Measurements from ENCODE around the gene CLASP1.
A peak's percentile ranks its signal among the peaks of the same experiment; 100 is the strongest.
"Not testable (repeated sequence)": the region's sequence is repeated elsewhere in the genome, so short reads cannot be mapped to it uniquely, and the experiment has no call there.

Gene CLASP1

DNA sequence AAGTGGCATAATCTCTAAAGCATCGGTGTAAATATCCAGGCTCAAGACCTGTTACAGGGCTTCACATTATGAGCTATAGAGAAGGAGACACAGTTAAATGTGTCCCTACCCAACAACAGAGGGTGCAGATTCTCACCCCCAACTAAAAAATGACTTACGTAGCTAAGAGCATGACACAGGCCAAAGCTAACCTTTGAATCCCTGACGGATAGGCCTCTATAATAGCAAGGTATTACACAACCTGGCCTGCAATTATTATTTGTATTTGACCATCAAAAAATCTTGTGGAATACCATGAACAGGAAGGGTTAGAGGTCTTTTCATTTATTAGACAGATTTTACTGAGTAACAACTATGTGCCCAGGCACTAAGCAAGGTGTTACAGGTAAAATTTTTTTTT lies 73.5 kb downstream of the CLASP1 start:
- no peak for DNase-seq

DNA sequence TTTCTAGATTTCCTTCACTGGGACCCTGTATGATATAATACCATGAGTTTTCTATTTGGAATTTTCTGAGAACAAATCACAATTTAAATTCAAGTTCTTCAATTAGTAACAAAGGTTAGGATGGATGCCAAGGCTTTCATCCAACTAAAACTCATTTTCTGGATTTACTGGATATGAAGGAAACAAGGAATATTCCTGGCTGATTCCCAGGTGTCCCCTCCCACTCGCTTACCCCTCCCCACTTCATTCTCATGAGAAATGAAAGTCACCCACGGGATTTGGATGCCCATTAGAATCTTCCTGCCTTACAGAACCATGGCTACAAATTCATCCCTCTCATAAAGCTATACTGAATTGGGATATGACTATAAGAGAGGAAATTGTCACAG lies 78.6 kb downstream of the CLASP1 start:
- DNase-seq, result no peak

DNA sequence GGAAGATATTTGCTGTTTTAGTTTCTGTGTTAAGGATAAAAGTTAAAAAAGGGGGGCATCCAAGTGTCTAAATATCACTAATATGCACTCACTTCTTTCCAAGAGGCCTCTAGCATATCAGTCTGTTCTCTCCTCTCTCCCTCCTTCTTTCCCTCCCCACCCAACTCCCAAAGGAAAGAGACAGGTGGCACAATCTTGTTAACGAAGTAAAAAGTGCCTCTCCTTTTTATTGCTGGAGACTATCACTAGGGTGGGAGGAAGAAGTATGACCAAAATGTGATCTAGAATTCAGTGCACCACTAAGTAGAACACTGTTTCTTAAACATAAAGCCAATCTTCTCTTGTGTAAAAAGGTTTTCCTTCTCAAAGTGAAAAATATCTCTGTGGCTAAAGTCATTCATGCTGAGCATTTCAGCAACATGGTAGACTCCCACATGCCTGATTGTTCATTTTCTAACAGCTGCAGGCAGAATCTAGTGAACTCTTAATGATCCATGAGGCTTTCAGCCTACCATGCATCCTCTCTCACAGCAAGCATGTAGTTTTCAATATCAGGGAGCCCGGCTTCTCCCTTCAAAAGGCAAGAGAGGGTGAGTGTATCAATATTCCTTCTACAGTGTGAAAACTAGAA lies 79.1 kb downstream of the CLASP1 start:
- no peak for DNase-seq

DNA sequence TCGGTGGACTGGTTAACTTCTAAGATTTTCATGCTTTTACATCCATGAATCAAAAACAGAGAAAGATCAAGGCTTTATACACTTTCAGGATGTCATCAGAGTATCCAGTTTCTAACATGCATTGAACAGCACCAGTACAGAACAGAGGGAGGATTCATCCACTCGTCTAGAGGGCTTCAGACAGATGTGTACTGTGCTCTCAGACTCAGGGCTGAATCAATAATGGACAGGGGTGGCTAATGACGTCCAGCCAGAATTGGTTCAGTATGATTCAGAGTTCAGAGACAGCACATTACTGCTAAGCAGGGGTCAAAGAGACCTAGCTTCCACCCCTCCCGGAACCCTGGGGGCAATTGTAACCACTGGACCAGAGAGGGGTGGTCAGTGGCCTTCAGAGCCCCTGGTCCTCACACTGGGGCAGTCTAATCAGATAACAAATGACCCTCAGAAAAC lies 81.3 kb downstream of the CLASP1 start:
- DNase-seq, result peak; percentile 25

DNA sequence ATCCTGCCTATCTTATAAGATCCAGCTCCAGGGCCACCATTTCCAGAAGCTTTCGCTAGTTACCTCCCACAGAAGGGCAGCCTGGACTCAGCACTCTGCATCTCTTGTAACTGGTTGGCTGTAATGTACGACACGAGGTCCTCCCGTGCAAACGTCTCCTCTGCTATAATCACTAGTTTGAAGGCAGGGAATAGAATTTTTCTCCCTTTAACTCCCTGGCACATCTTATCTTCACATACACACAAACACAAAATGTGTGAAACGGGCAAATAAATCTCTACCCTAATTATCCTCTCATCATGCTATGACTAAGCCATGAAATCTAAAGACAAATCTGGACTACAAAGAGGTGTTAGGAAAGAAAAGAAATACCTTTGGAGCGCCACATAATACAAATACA lies 81.8 kb downstream of the CLASP1 start:
- no peak for DNase-seq

DNA sequence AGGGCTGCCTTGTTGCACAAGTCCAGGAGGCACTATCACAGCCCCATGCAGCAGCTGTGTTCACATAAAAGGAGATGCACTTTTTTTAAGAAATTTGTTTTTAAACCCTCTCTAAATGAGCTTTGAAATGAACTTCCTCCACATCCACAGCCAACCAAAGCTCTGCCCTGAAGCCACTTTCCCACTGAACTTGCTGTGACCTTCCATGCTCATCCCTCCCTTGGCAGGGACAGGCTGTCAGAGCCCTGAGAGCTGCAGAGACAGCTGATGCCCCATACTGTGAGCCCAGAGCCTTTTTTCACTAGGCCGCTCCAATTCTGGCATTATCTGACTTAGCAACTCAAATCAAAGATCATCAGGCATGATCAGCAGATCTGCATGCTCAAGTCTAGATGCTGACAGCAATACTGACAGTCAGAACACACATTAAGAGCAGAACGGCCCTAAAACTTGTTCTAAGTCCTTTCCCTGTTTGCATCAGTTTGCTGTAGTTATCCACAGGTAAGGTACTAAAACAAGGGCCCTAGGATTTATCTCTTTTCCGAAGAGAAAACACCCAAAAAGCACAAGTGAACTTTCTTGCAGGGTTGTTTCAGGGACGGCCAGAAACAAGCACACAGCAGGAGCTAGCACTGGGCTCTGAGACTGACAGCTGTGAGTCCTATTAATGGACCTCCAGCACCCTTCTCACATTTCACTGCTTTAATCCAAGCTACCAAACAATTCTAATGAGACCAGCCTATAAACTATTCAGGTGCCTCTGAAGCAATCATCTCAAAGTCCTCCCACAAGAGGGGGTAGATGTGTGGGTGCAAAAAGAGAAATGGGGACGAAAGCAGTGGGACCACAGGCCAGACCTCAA lies 83.6 kb downstream of the CLASP1 start:
- no peak for DNase-seq

DNA sequence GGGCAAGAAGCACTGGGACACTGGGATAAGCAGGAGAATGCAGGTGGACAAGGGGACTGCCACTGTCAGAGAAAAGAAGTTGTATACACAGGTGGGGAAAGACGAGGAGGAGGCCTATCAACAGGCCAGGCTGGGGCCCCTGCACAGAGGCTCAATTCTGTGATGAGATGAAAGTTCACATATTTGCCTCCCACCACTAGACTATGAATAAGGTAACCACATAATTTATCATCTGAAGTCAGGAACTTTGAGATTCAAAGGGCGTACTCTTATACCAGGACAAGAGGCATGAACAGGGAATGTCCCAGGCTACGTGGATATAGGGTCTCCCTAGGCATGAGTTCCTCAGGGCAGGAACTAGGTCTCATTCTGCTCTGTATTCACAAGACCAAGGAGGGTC lies 84.4 kb downstream of the CLASP1 start:
- DNase-seq, result no peak

- DNase-seq, result not testable (repeated sequence)
These were observed 85.5 kb downstream of the CLASP1 start for GRCh38 chr2:121563754-121564153.

- DNase-seq, result no peak
These were observed 86.7 kb downstream of the CLASP1 start for GRCh38 chr2:121562269-121563176.

- no peak for DNase-seq
These were observed 87.5 kb downstream of the CLASP1 start for GRCh38 chr2:121561617-121562268.

DNA sequence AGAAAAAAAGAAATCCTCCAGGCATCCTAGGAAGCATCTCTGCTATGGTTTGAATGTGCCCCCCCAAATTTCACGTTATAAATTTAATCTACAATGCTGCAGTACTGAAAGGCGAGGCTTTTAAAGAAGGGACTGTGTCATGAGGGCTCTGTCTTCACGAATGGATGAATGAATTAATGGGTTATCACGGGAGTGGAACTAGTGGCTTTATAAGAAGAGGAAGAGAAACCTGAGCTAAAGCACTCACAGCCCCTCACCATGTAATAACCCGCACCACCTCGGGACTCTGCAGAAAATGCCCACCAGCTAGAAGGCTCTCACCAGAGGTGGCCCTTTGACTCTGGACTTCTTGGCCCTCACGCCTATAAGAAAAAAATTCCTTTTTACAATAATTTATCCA lies 90.9 kb downstream of the CLASP1 start:
- no peak for DNase-seq

DNA sequence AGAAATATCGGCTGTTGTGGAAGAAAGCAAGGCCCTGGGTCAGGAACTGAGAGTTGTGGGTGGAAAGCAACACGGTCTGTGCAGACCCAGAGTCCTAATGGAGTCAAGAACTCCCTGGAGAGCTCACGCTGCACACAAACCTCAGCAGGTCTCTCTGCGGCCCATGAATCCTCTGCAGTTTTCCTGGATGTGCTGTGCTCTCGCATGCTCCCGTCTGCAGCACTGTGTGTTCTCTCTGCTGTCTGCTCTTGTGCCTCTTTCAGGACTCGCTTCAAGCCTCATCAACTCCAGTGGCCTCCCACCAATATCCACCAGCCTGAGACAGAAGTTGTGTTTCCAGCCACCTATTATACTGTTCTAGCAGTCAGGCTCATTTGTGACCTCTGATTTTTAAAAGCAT lies 94.3 kb downstream of the CLASP1 start:
- no peak for DNase-seq

DNA sequence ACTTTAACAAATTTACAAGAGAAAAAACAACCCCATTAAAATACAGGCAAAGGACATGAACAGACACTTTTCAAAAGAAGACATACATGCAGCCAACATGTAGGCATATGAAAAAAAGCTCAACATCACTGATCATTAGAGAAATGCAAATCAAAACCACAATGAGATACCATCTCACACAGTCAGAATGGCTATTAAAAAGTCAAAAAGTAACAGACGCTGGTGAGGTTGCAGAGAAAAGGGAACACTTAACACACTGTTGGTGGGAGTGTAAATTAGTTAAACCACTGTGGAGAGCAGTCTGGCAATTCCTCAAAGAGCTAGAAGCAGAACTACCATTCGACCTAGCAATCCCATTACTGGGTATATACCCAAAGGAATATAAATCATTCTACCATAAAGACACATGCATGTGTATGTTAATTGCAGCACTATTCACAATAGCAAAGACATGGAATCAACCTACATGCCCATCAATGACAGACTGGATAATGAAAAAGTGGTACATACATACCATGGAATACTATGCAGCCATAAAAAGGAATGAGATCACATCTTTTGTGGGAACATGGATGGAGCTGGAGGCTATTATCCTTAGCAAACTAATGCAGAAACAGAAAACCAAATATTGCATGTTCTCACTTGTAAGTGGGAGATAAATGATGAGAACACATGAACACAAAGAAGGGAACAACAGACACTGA lies 96.6 kb downstream of the CLASP1 start:
- DNase-seq, result not testable (repeated sequence)

- no peak for DNase-seq
These were observed 98.6 kb downstream of the CLASP1 start for GRCh38 chr2:121550669-121551068.

DNA sequence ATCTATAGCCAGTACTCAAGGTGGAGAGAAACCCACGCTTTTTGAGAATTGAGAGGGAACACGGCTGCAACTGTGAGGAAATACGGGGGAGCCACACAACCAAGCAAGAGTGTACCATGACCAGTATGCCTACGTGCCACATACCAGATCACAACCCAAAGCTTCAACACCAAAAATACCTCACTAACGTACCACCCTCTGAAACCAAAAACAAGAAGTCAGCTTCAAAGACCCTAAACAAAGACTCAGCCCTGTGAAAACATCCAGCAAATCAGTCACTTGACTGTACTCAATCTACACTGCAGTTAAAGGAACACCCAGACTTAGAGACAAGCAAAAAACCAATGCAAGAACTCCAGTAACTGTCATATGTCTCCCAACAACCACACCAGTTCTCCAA lies 101.6 kb downstream of the CLASP1 start:
- DNase-seq, result no peak

GRCh38 chr2:121545913-121546312 lies 103.3 kb downstream of the CLASP1 start:
- DNase-seq, result no peak

DNA sequence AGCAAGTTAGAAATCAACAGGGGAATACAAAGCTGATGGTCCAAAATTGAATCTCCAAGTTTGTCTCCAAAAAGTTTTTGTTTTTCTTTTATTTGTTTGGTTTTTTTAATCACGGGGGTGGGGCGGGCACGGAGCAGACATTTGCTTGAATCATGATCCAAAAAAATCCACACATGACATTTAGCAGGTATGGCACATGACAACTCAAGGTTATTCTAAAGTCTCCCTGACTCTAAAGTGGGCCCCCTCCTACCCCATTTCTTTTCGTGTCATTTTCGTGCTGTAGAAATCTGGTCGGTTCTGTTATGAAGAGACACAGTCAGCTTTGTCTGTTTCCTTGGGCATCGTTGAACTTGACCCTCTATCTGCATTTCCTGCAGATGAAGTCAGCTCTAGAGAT lies 104.0 kb downstream of the CLASP1 start:
- DNase-seq, result no peak

- no peak for DNase-seq
These were observed 107.8 kb downstream of the CLASP1 start for GRCh38 chr2:121541495-121541894.

- no peak for DNase-seq
These were observed 109.4 kb downstream of the CLASP1 start for GRCh38 chr2:121539750-121540469.

DNA sequence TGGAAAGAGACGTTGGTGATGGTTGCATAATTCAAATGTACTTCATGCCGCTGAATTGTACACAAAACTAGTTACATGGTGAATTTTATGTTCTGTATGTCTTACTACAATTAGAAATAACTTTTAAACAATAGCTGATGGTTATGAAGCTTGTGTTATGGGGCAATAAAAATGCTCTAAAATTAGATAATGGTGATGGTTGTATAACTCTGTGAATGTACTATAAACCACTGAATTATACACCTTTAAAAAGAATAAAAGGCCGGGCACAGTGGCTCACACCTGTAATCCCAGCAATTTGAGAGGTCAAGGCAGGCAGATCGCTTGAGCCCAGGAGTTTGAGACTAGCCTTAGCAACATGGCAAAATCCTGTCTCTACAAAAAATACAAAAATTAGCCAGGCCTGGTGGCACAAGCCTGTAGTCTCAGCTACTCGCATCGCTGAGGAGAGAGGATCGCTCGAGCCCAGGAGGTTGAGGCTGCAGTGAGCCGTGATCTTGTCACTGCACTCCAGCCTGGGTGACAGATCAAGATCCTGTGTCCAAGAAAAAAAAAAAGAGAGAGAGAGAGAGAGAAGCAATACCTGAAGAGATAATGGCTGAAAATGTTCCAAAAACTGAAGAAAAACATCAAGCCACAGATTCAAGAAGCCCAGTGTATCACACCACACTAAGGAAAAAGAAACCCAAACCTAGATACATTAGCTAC lies 112.3 kb downstream of the CLASP1 start:
- no peak for DNase-seq

DNA sequence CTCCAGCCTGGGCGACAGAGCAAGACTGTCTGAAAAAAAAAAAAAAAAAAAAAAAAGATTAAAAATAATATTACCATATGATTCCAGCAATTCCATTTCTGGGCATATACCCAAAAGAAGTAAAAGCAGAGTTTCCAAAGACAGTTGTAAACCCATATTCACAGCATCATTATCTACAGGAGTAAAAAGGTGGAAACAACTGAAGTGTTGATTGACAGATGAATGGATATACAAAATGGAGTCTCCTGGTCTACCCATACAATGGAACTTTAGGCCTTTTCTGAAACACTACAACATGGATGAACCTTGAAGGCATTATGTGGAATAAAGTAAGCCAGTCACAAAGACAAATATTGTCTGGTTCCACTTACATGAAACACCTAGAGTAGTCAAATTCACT lies 112.9 kb downstream of the CLASP1 start:
- no peak for DNase-seq

All from DMS53 (cell line).